Middle frontal gyrus (tissue), 1 donor: ENCODE data around the gene SREBF2.
A peak's percentile ranks its signal among the peaks of the same experiment; 100 is the strongest.
"Not testable (repeated sequence)": the region's sequence is repeated elsewhere in the genome, so short reads cannot be mapped to it uniquely, and the experiment has no call there.

Experiments
- DNase-seq: peaks from one replicate; pipeline ENCODE4 v3.0.0-alpha.2; 2015; ENCODE audit warnings: low spot score; ENCODE audit errors: extremely low spot score

The SREBF2 gene

DNA sequence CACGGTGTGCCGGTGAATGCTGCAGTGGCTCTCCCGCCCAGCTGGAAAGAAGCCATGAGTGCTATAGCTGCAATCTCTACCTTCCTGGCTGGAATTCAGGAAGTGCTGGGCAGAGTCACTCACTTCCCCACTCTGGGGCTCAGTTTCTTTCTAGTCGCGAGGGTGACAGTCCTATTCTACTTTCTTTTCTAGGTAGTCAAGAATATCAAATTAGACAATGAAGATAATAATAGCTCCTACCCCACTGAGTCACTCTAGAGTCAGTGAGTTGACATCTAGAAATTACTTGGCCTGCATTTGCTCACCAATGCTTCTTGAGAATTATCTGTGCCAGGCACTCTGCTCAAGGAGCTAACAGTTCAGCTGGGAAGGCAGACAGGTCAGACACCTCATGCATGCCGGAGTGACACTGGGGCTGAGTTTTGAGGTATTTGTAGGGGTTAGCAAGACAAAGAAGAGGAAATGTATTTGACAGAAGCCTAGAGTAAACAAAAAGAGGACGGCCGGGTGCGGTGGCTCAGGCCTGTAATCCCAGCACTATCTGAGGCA, 110.8 kb downstream of the SREBF2 start:
- DNase-seq, result no peak

GRCh38 chr22:41946629-41947423, 113.9 kb downstream of the SREBF2 start, which contains the start of gene CENPM:
CENPM (minus strand) TSS chr22:41947152; CDS start chr22:41947076, 76 bp downstream.
- peak; percentile 81 for DNase-seq

DNA sequence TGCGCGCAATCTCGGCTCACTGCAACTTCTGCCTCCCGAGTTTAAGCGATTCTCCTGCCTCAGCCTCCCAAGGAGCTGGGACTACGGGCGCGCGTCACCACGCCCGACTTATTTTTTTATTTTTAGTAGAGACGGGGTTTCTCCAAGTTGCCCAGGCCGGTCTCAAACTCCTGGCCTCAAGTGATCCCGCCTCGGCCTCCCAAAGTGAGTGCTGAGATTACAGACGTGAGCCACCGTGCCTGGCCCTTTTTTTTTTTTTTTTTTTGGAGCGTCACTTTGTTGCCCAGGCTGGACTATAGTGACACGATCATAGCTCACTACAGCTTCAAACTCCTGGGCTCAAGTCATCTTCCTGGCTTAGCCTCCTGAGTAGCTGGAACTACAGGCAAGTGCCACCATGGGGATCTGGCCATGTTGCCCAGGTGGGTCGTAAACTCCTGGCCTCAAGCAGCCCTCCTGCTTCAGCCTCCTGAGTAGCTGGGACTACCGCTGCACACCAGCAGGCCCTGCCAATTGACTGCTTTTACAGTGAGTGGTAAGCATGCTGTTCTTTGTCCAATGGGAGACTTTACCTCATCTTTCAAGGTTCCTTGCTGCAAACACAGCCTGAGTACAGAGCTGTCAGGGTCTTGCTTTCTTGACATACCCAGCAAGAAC, 114.6 kb downstream of the SREBF2 start:
- no peak for DNase-seq

DNA sequence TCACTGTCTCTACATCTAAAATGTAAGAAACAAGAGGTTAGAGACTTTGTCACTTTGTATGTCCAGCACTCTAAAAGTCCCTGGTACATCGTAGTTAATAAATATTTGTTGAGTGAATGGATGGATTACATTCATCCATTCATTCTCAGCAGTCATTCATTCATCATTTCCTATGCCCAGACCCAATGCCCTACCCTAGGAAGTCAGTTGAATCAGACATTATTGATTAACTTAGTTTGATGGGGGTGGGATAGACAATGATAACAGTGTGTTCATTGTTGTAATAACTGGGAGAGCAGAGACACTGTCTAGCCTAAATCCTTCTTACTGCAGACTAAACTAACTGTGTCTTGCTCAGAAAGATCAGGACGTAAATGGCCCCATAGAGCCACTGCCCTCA, 115.2 kb downstream of the SREBF2 start:
- DNase-seq, result no peak

DNA sequence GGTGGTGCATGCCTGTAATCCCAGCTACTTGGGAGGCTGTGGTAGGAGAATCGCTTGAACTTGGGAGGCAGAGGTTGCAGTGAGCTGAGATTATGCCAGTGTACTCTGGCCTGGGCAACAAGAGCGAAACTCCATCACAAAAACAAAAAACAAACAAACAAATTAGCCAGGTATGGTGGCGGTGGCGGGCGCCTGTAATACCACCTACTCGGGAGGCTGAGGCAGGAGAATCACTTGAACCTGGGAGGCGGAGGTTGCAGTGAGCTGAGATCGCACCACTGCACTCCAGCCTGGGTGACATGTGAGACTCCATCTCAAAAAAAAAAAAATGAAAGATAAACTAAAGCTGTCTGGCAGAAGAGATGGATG, 116.0 kb downstream of the SREBF2 start:
- DNase-seq, result not testable (repeated sequence)

DNA sequence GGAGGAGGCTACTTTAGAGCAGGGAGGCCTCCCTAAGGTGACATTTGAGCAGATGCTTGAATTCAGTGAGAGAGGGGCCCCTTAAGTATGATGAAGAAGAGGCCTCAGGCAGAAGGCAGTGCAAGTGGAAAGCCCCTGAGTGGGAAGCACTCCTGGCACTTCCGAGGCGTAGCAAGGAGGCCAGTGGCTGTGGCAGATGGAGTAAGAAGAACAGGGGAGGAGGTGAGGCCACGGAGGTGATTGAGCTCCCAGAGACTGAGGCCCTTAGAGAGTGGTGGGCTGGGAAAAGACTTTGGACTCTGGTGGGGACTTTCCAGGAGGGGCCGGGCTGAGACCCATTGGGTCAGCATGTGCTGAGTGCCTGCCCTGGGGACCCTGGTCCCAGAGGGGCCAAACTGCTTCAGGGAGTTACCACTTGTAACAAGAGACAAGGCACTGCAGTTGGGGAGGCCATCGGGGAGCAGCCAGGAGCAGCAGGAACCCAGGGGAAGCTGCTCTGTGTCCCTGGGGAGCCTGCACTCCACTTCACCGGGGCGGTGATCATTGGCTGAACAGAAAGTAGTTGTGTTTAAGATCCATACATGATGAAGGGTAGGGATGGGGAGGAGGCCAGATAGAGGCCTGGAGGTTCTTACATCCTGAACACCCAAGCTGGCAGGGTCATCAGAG, 116.5 kb downstream of the SREBF2 start:
- no peak for DNase-seq

DNA sequence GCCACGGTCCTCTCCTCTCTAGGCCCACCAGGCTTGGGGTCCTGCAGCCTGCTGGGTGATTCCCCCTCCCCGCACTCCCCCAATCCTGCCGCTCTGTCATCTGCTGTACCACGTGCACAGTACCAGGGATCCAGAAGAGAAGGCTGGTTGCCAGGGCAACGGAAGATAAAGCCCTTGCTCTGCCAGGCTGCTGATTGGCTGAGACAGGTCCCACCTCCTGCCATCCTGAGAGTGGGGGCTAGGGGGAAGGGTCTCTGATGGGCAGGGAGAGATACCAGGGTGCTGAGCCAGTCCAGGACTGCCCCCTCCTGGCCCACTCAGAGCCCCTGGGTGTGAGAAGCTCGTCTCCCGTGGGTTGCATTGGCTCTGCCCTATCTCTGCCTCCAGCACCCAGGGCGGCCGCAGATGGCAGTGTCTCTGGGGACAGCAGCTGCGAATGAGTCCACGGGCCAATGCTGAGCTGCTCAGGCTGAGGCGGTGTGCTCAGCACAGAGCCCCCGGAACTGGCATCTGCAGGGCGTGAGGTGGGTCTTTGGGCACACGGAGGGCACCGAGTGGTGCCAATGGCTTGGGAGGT, 119.1 kb downstream of the SREBF2 start, which contains the start of gene SMIM45:
TSS of gene SMIM45 (plus strand) at position 253 of the 577 bp plus-strand sequence.
- peak; percentile 69 for DNase-seq

GRCh38 chr22:41952713-41953112, 119.8 kb downstream of the SREBF2 start:
- DNase-seq, result no peak
